GM23338 (cell line): ENCODE measurements around the gene NIT2. TPM values are rescaled to one million over a fixed set of nuclear protein-coding genes. Genes with fewer than 3 reads are reported as not detected.

Source experiments
- ATAC-seq: fragments of 200-7000 bp; cut with Tn5 transposase; 3 replicates; pipeline ENCODE4 v1.9.1; 2020
- DNase-seq: peaks from one replicate; pipeline ENCODE4 v3.0.0-alpha.2; 2015; ENCODE audit warnings: low spot score
- H2AFZ ChIP-seq: fragments of 200-600 bp; sonication (generic); 2 replicates; pipeline ENCODE4 v1.8.0; 2016; ENCODE audit warnings: antibody characterized with exemption, mild to moderate bottlenecking, moderate library complexity
- H3F3A ChIP-seq: fragments of 200-600 bp; sonication (generic); replicated peaks from 2 replicates; pipeline ENCODE4 v1.8.0; 2017; ENCODE audit warnings: antibody characterized with exemption, mixed run types, low read depth
- H3K27ac ChIP-seq: fragments of 200-600 bp; sonication (generic); 2 replicates; pipeline ENCODE4 v1.6.1; 2016; ENCODE audit warnings: low read depth
- H3K27me3 ChIP-seq: fragments of 200-600 bp; sonication (generic); 2 replicates; pipeline ENCODE4 v1.8.0; 2016; ENCODE audit warnings: mild to moderate bottlenecking, mixed run types, moderate library complexity; ENCODE audit not compliant: insufficient read depth
- H3K36me3 ChIP-seq: fragments of 200-600 bp; sonication (generic); 2 replicates; pipeline ENCODE4 v1.8.0; 2016; ENCODE audit warnings: mild to moderate bottlenecking; ENCODE audit not compliant: insufficient read depth
- H3K4me1 ChIP-seq: fragments of 200-600 bp; sonication (generic); 2 replicates; pipeline ENCODE4 v1.8.0; 2016; ENCODE audit warnings: mild to moderate bottlenecking, moderate library complexity; ENCODE audit not compliant: insufficient read depth
- H3K4me2 ChIP-seq: fragments of 200-600 bp; sonication (generic); 2 replicates; pipeline ENCODE4 v1.7.1; 2017; ENCODE audit warnings: mixed run types
- H3K4me3 ChIP-seq: fragments of 200-600 bp; sonication (generic); 2 replicates; pipeline ENCODE4 v1.6.1; 2016; ENCODE audit warnings: mixed run types
- H3K79me2 ChIP-seq: fragments of 200-600 bp; sonication (generic); replicated peaks from 2 replicates; pipeline ENCODE4 v1.8.0; 2017; ENCODE audit warnings: mild to moderate bottlenecking; ENCODE audit not compliant: insufficient read depth
- H3K9me2 ChIP-seq: fragments of 200-600 bp; sonication (generic); 2 replicates; pipeline ENCODE4 v1.8.0; 2017; ENCODE audit not compliant: insufficient read depth
- H4K20me1 ChIP-seq: fragments of 200-600 bp; sonication (generic); replicated peaks from 2 replicates; pipeline ENCODE4 v1.8.0; 2017; ENCODE audit warnings: mild to moderate bottlenecking; ENCODE audit not compliant: insufficient read depth
- H3K27ac Mint-ChIP-seq: 2 replicates; pipeline ENCODE4 v1.8.0; 2020; ENCODE audit warnings: inconsistent platforms, mild to moderate bottlenecking, moderate library complexity, mixed read lengths
- H3K27me3 Mint-ChIP-seq: 3 replicates; pipeline ENCODE4 v1.8.0; 2022; ENCODE audit warnings: low read depth, mild to moderate bottlenecking, moderate library complexity, mixed read lengths, inconsistent platforms; ENCODE audit not compliant: insufficient read depth, poor library complexity
- H3K36me3 Mint-ChIP-seq: 3 replicates; pipeline ENCODE4 v1.8.0; 2021; ENCODE audit warnings: low read depth, mild to moderate bottlenecking, inconsistent platforms, moderate library complexity, mixed read lengths
- H3K4me1 Mint-ChIP-seq: 3 replicates; pipeline ENCODE4 v1.8.0; 2020; ENCODE audit warnings: mild to moderate bottlenecking, inconsistent platforms, mixed read lengths
- H3K4me3 Mint-ChIP-seq: 3 replicates; pipeline ENCODE4 v1.8.0; 2021; ENCODE audit warnings: moderate library complexity, mild to moderate bottlenecking, inconsistent platforms, mixed read lengths
- H3K9me3 Mint-ChIP-seq: 3 replicates; pipeline ENCODE4 v1.8.0; 2020; ENCODE audit warnings: moderate library complexity, mild to moderate bottlenecking, inconsistent platforms, mixed read lengths
- CREB1 ChIP-seq: fragments of 250-450 bp; sonication (Bioruptor Pico); IDR thresholded peaks from 2 replicates; pipeline ENCODE4 v1.5.0; 2020; ENCODE audit warnings: low read depth, mild to moderate bottlenecking, moderate library complexity
- CTCF ChIP-seq, 2 experiments: fragments of 200-600 bp in 1 of 2; sonication (generic) in 1 of 2; conservative IDR thresholded peaks; 2 replicates each; pipeline versions ENCODE4 v1.5.1 to v1.6.1; 2016 to 2017; ENCODE audit warnings: antibody characterized with exemption in 2 of 2, low read depth in 2 of 2, mild to moderate bottlenecking in 2 of 2, moderate library complexity in 1 of 2
- ETS1 ChIP-seq: IDR thresholded peaks from 2 replicates; pipeline ENCODE4 v1.6.1; 2016; ENCODE audit warnings: antibody characterized with exemption
- EZH2 ChIP-seq: fragments of 200-600 bp; sonication (generic); IDR thresholded peaks from one replicate; pipeline ENCODE4 v1.8.0; 2017; ENCODE audit warnings: antibody characterized with exemption, mild to moderate bottlenecking, low read depth; ENCODE audit not compliant: unreplicated experiment
- EZH2phosphoT487 ChIP-seq: fragments of 200-600 bp; sonication (generic); IDR thresholded peaks from one replicate; pipeline ENCODE4 v1.8.1; 2018; ENCODE audit warnings: antibody characterized with exemption; ENCODE audit not compliant: unreplicated experiment
- JUNB ChIP-seq: IDR thresholded peaks from one replicate; pipeline ENCODE4 v1.6.1; 2016; ENCODE audit warnings: antibody characterized with exemption; ENCODE audit not compliant: unreplicated experiment
- NANOG ChIP-seq: IDR thresholded peaks from 2 replicates; pipeline ENCODE4 v1.6.1; 2016; ENCODE audit warnings: antibody characterized with exemption, borderline replicate concordance
- POLR2AphosphoS5 ChIP-seq: IDR thresholded peaks from 2 replicates; pipeline ENCODE4 v1.6.1; 2016; ENCODE audit warnings: antibody characterized with exemption, low read depth
- REST ChIP-seq: IDR thresholded peaks from one replicate; pipeline ENCODE4 v1.6.1; 2018; ENCODE audit warnings: antibody characterized with exemption; ENCODE audit not compliant: unreplicated experiment
- STAT1 ChIP-seq: IDR thresholded peaks from one replicate; pipeline ENCODE4 v1.6.1; 2016; ENCODE audit warnings: antibody characterized with exemption; ENCODE audit not compliant: unreplicated experiment
- ZNF114 ChIP-seq: fragments of 250-450 bp; sonication (Bioruptor Pico); IDR thresholded peaks from 2 replicates; pipeline ENCODE4 v1.5.0; 2020; ENCODE audit warnings: mild to moderate bottlenecking, moderate library complexity
- ZNF331 ChIP-seq: fragments of 250-450 bp; sonication (Bioruptor Pico); IDR thresholded peaks from 2 replicates; pipeline ENCODE4 v1.5.0; 2020; ENCODE audit warnings: low read depth, mild to moderate bottlenecking, moderate library complexity
- ZNF462 ChIP-seq: fragments of 250-450 bp; sonication (Bioruptor Pico); IDR thresholded peaks from 2 replicates; pipeline ENCODE4 v1.5.0; 2020; ENCODE audit warnings: mild to moderate bottlenecking, moderate library complexity
- polyA plus RNA-seq: library from polyadenylated mRNA; unstranded; fragments of >200 nt; fragmentation: Nextera tagmentation; extraction: Ambion mirVana; gene quantifications from 2 replicates; pipeline ENCODE4 v1.2.1, GENCODE V29; 2016
- total RNA-seq: library from RNA; depleted of rRNA; stranded (reverse); fragments of >200 nt; shearing (Covaris generic); gene quantifications from 2 replicates; pipeline ENCODE4 v1.2.3, GENCODE V29; 2014

The NIT2 gene
- total and polyA plus RNA-seq, 2 experiments from 2014 or later, result 19.2 to 53.7 TPM

GRCh38 chr3:100366424-100366823, 31.9 kb downstream of the NIT2 start:
- no peaks in the 10 kb centered on the region for H3K27me3 ChIP-seq
- 0 out of 3 replicates have a peak, but pooled peaks cover 3% of the 10 kb centered on the region for H3K4me1 Mint-ChIP-seq
- TF ChIP-seq JUNB, result no peak
- no peak for TF ChIP-seq CREB1 (CRISPR knock-in tag)
- no peak for TF ChIP-seq REST
- no peak for TF ChIP-seq EZH2phosphoT487
- TF ChIP-seq ZNF331 (CRISPR knock-in tag), result no peak
- TF ChIP-seq NANOG, result no peak
- TF ChIP-seq EZH2, result no peak
- no peak for TF ChIP-seq ZNF462 (CRISPR knock-in tag)
- no peak for TF ChIP-seq ETS1
- no peak for TF ChIP-seq STAT1
- no peak for TF ChIP-seq POLR2AphosphoS5
- no peak for TF ChIP-seq CTCF (conservative IDR thresholded peaks at IDR 0.05; ENCODE audit: low read depth in 2 of 2)
- no peak for TF ChIP-seq ZNF114
- H3K9me3 Mint-ChIP-seq, result peaks cover 3% of the 10 kb centered on the region; the same call in 2 of the 3 replicates
- DNase-seq (no peak), ATAC-seq (no peak)
- no peak overlapping the region for H3K4me2 ChIP-seq
- peaks cover 66% of the 10 kb centered on the region for H3K36me3 Mint-ChIP-seq
- H3K27ac Mint-ChIP-seq, result no peak overlapping the region
- no peaks in the 10 kb centered on the region for H3K27me3 Mint-ChIP-seq
- peaks cover 28% of the 10 kb centered on the region; the same call in 1 of the 2 replicates for H3K36me3 ChIP-seq
- no peak overlapping the region for H3K4me3 ChIP-seq
- no peak overlapping the region for H3K4me3 Mint-ChIP-seq
- H3K9me2 ChIP-seq, result no peaks in the 10 kb centered on the region
- H3K27ac ChIP-seq, result no peak overlapping the region
- no peaks in the 10 kb centered on the region for H3F3A ChIP-seq
- no peaks in the 10 kb centered on the region for H3K79me2 ChIP-seq
- no peaks in the 10 kb centered on the region for H4K20me1 ChIP-seq
- peaks cover 8% of the 10 kb centered on the region; the same call in 1 of the 2 replicates for H3K4me1 ChIP-seq
- H2AFZ ChIP-seq, result no peak overlapping the region
